ENCODE measurements around the gene COL27A1.

DNA sequence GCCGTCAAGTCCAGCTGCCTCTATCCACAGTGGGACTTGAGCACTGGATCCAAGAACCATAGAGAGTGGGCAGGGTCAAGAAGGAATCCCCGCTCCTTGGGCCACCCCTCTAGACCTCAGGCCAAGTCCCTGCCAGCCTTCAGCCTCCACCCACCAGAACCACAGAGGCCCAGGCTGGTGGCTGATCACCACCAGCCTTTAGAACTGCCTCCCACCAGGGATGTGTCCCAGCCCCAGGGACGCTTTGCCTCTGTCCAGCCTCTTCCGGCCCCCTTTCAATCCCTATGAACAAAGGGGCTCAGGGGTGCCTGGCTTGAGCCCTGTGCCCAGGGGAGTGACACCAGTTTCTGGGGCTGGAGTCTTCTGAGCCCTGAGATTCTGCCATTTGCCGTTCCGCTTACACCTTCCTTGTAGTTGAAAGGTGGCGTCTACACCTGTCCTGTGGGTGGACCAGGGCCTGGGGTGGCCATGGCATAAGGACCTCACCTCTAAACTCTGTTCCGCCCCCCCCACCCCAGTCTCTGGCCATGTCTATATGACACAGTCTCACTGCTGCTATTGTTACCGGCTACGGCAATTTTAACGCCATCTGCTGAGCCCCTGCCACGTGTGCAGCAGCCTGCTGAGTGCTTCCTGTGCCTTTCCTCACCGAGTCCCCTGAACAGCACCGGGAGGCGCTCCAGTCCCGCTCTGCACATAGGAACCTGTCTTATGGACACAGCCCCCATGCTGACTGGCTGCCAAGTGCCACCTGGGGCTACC is 131.8 kb downstream of the COL27A1 start:
- TF ChIP-seq, protein P1, sequence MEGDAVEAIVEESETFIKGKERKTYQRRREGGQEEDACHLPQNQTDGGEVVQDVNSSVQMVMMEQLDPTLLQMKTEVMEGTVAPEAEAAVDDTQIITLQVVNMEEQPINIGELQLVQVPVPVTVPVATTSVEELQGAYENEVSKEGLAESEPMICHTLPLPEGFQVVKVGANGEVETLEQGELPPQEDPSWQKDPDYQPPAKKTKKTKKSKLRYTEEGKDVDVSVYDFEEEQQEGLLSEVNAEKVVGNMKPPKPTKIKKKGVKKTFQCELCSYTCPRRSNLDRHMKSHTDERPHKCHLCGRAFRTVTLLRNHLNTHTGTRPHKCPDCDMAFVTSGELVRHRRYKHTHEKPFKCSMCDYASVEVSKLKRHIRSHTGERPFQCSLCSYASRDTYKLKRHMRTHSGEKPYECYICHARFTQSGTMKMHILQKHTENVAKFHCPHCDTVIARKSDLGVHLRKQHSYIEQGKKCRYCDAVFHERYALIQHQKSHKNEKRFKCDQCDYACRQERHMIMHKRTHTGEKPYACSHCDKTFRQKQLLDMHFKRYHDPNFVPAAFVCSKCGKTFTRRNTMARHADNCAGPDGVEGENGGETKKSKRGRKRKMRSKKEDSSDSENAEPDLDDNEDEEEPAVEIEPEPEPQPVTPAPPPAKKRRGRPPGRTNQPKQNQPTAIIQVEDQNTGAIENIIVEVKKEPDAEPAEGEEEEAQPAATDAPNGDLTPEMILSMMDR (IDR thresholded peaks at IDR 0.05; ENCODE audit: extremely low read depth in 1 of 2, insufficient read depth in 1 of 2, low read depth in 1 of 2, low read length in 2 of 2) = no peak
- TF ChIP-seq GATA2 (IDR thresholded peaks at IDR 0.05; ENCODE audit: insufficient read depth, insufficient read length, low read depth, low read length) = no peak
- TF ChIP-seq POLR2A (IDR thresholded peaks at IDR 0.05; ENCODE audit: low read depth, low read length) = no peak
- TF ChIP-seq, protein P2, sequence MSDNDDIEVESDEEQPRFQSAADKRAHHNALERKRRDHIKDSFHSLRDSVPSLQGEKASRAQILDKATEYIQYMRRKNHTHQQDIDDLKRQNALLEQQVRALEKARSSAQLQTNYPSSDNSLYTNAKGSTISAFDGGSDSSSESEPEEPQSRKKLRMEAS (IDR thresholded peaks at IDR 0.05; ENCODE audit: insufficient read depth, insufficient read length) = no peak
- TF ChIP-seq EZH2 (IDR thresholded peaks at IDR 0.05; ENCODE audit: borderline replicate concordance, low read depth, low read length, severe bottlenecking) = no peak
- no peak for TF ChIP-seq POLR2AphosphoS5 (IDR thresholded peaks at IDR 0.05; ENCODE audit: insufficient read depth, low read depth, low read length)

Measured in endothelial cell of umbilical vein (primary cell).